ENCODE results near the gene ZSCAN5B.

GRCh38 chr19:56142897-56143434 lies 54.6 kb downstream of the ZSCAN5B start:
- no peak for TF ChIP-seq CTCF (IDR thresholded peaks at IDR 0.05)
- no peak for TF ChIP-seq POLR2A (IDR thresholded peaks at IDR 0.05)

All from thyroid gland (tissue), 4 donors.